WTC11 (cell line): ENCODE data around the gene KRT4.

ENCODE experiments used
- CREB1 ChIP-seq: sonication (generic); formaldehyde crosslinking; IDR thresholded peaks from 2 replicates; pipeline ENCODE4 v1.8.0; 2023; ENCODE audit warnings: mild to moderate bottlenecking, missing genetic modification reagents
- ESRRA ChIP-seq: sonication (generic); formaldehyde crosslinking; IDR thresholded peaks from 2 replicates; pipeline ENCODE4 v1.8.1; 2022; ENCODE audit warnings: mild to moderate bottlenecking, missing genetic modification reagents, borderline replicate concordance
- MYBL2 ChIP-seq: sonication (generic); formaldehyde crosslinking; IDR thresholded peaks from 2 replicates; pipeline ENCODE4 v1.8.1; 2023; ENCODE audit warnings: mild to moderate bottlenecking, moderate library complexity, missing genetic modification reagents
- NR3C1 ChIP-seq: sonication (generic); formaldehyde crosslinking; conservative IDR thresholded peaks from 2 replicates; pipeline ENCODE4 v1.8.1; 2023; ENCODE audit warnings: low read depth, mild to moderate bottlenecking, missing genetic modification reagents
- SMAD4 ChIP-seq: sonication (generic); formaldehyde crosslinking; IDR thresholded peaks from 2 replicates; pipeline ENCODE4 v1.8.0; 2022; ENCODE audit warnings: mild to moderate bottlenecking, missing genetic modification reagents
- USF1 ChIP-seq: sonication (generic); formaldehyde crosslinking; IDR thresholded peaks from 2 replicates; pipeline ENCODE4 v1.8.0; 2022; ENCODE audit warnings: mild to moderate bottlenecking, missing genetic modification reagents
- ZMAT4 ChIP-seq: fragments of 250-450 bp; sonication (Bioruptor Pico); IDR thresholded peaks from 2 replicates; pipeline ENCODE4 v1.9.0; 2021; ENCODE audit warnings: mild to moderate bottlenecking
- ZNF263 ChIP-seq: sonication (generic); formaldehyde crosslinking; IDR thresholded peaks from 2 replicates; pipeline ENCODE4 v1.8.1; 2022; ENCODE audit warnings: low read depth, mild to moderate bottlenecking, moderate library complexity, missing genetic modification reagents
- ZNF317 ChIP-seq: sonication (generic); formaldehyde crosslinking; IDR thresholded peaks from 2 replicates; pipeline ENCODE4 v1.8.1; 2023; ENCODE audit warnings: low read depth, mild to moderate bottlenecking, moderate library complexity, missing genetic modification reagents, borderline replicate concordance
- TF ChIP-seq, protein P1 (sequence below): fragments of 200-600 bp; IDR thresholded peaks from 2 replicates; pipeline ENCODE4 v1.8.0; 2022; ENCODE audit warnings: antibody characterized with exemption
- TF ChIP-seq, protein P2 (sequence below): sonication (generic); formaldehyde crosslinking; IDR thresholded peaks from 2 replicates; pipeline ENCODE4 v1.8.1; 2023; ENCODE audit warnings: mild to moderate bottlenecking, moderate library complexity, missing genetic modification reagents

GRCh38 chr12:52777566-52777965 lies 36.4 kb downstream of the KRT4 start:
- TF ChIP-seq, protein P1, sequence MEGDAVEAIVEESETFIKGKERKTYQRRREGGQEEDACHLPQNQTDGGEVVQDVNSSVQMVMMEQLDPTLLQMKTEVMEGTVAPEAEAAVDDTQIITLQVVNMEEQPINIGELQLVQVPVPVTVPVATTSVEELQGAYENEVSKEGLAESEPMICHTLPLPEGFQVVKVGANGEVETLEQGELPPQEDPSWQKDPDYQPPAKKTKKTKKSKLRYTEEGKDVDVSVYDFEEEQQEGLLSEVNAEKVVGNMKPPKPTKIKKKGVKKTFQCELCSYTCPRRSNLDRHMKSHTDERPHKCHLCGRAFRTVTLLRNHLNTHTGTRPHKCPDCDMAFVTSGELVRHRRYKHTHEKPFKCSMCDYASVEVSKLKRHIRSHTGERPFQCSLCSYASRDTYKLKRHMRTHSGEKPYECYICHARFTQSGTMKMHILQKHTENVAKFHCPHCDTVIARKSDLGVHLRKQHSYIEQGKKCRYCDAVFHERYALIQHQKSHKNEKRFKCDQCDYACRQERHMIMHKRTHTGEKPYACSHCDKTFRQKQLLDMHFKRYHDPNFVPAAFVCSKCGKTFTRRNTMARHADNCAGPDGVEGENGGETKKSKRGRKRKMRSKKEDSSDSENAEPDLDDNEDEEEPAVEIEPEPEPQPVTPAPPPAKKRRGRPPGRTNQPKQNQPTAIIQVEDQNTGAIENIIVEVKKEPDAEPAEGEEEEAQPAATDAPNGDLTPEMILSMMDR, result no peak
- TF ChIP-seq USF1 (CRISPR knock-in tag) (no peak), CREB1 (CRISPR knock-in tag) (no peak), SMAD4 (CRISPR knock-in tag) (no peak), ZNF317 (CRISPR knock-in tag) (no peak), MYBL2 (CRISPR knock-in tag) (no peak), ZMAT4 (no peak), ESRRA (CRISPR knock-in tag) (no peak), ZNF263 (no peak), NR3C1 (CRISPR knock-in tag) (no peak)
- TF ChIP-seq, protein P2, sequence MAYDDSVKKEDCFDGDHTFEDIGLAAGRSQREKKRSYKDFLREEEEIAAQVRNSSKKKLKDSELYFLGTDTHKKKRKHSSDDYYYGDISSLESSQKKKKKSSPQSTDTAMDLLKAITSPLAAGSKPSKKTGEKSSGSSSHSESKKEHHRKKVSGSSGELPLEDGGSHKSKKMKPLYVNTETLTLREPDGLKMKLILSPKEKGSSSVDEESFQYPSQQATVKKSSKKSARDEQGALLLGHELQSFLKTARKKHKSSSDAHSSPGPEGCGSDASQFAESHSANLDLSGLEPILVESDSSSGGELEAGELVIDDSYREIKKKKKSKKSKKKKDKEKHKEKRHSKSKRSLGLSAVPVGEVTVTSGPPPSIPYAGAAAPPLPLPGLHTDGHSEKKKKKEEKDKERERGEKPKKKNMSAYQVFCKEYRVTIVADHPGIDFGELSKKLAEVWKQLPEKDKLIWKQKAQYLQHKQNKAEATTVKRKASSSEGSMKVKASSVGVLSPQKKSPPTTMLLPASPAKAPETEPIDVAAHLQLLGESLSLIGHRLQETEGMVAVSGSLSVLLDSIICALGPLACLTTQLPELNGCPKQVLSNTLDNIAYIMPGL (CRISPR knock-in tag), result no peak
